HEK293 (cell line): Measurements from ENCODE around the gene INPP5B.

Experiments used
- CTCF ChIA-PET: fragments of 350-600 bp; formaldehyde crosslinking; extraction: SDS; loops from one replicate; lab custom pipeline; 2021; ENCODE audit warnings: antibody characterized with exemption; lab: Yijun Ruan, JAX
- POLR2A ChIA-PET: fragments of 300-600 bp; formaldehyde crosslinking; extraction: SDS; loops from one replicate; lab custom pipeline; 2020; ENCODE audit warnings: antibody characterized with exemption, inconsistent platforms; lab: Yijun Ruan, JAX
- H3K27ac ChIP-seq: fragments of 200-500 bp; sonication (Bioruptor generic); 2 replicates; pipeline ENCODE4 v1.5.1; 2014; ENCODE audit warnings: low read depth, low read length, control low read depth, inconsistent platforms; ENCODE audit errors: extremely low read depth
- H3K36me3 ChIP-seq, 2 experiments: fragments of 200-500 bp in 1 of 2; sonication (Bioruptor generic) in 1 of 2; 1 replicate in 1 of 2; 2 replicates in 1 of 2; pipeline ENCODE4 v1.5.1; 2014 to 2017; ENCODE audit warnings: inconsistent platforms in 2 of 2, low read length in 2 of 2; ENCODE audit not compliant: control insufficient read depth in 2 of 2, insufficient read depth in 1 of 2
- H3K4me1 ChIP-seq: fragments of 200-500 bp; sonication (Bioruptor generic); 2 replicates; pipeline ENCODE4 v1.5.1; 2014; ENCODE audit warnings: mild to moderate bottlenecking, low read length, inconsistent platforms; ENCODE audit not compliant: control insufficient read depth, insufficient read depth
- H3K4me3 ChIP-seq: 2 replicates; pipeline ENCODE4 v1.5.1; 2011; ENCODE audit warnings: low read depth, mild to moderate bottlenecking, control low read depth, low read length, moderate library complexity
- H3K9me3 ChIP-seq: fragments of 200-500 bp; sonication (Bioruptor generic); 2 replicates; pipeline ENCODE4 v1.5.1; 2014; ENCODE audit warnings: low read depth, low read length, inconsistent platforms; ENCODE audit not compliant: control insufficient read depth, insufficient read depth
- KLF8 ChIP-seq: fragments of 450-650 bp; formaldehyde crosslinking; IDR thresholded peaks from 2 replicates; pipeline ENCODE4 v1.5.1; 2016; ENCODE audit warnings: missing biosample characterization, missing genetic modification characterization
- PRDM1 ChIP-seq: fragments of 450-650 bp; formaldehyde crosslinking; IDR thresholded peaks from 2 replicates; pipeline ENCODE4; 2016; ENCODE audit warnings: missing biosample characterization, missing genetic modification characterization
- PRDM4 ChIP-seq: fragments of 450-650 bp; formaldehyde crosslinking; IDR thresholded peaks from 2 replicates; pipeline ENCODE4 v1.5.1; 2017; ENCODE audit warnings: missing biosample characterization, missing genetic modification characterization
- REST ChIP-seq: fragments of 450-650 bp; formaldehyde crosslinking; IDR thresholded peaks from 2 replicates; pipeline ENCODE4 v1.5.1; 2016; ENCODE audit warnings: missing biosample characterization, missing genetic modification characterization
- SP3 ChIP-seq: fragments of 450-650 bp; formaldehyde crosslinking; IDR thresholded peaks from 2 replicates; pipeline ENCODE4 v1.5.1; 2016; ENCODE audit warnings: missing biosample characterization, missing genetic modification characterization
- ZBTB1 ChIP-seq: fragments of 450-650 bp; formaldehyde crosslinking; IDR thresholded peaks from 2 replicates; pipeline ENCODE4 v1.5.1; 2016; ENCODE audit warnings: missing biosample characterization, missing genetic modification characterization
- ZBTB7A ChIP-seq: fragments of 450-650 bp; formaldehyde crosslinking; IDR thresholded peaks from 2 replicates; pipeline ENCODE4 v1.5.1; 2016; ENCODE audit warnings: low read depth, missing biosample characterization, missing genetic modification characterization
- ZFP41 ChIP-seq: fragments of 450-650 bp; formaldehyde crosslinking; IDR thresholded peaks from 2 replicates; pipeline ENCODE4 v1.5.1; 2016; ENCODE audit warnings: missing biosample characterization, missing genetic modification characterization, borderline replicate concordance
- ZNF223 ChIP-seq: fragments of 450-650 bp; formaldehyde crosslinking; IDR thresholded peaks from 2 replicates; pipeline ENCODE4 v1.5.1; 2016; ENCODE audit warnings: missing biosample characterization, missing genetic modification characterization
- ZNF37A ChIP-seq: fragments of 450-650 bp; IDR thresholded peaks from 2 replicates; pipeline ENCODE4 v1.5.1; 2018; ENCODE audit warnings: missing biosample characterization, missing genetic modification characterization
- ZNF513 ChIP-seq: fragments of 450-650 bp; IDR thresholded peaks from 2 replicates; pipeline ENCODE4 v1.5.1; 2018; ENCODE audit warnings: missing biosample characterization, missing genetic modification characterization
- ZNF76 ChIP-seq: fragments of 450-650 bp; formaldehyde crosslinking; IDR thresholded peaks from 2 replicates; pipeline ENCODE4; 2016; ENCODE audit warnings: low read depth, missing biosample characterization, missing genetic modification characterization, borderline replicate concordance
- ZNF785 ChIP-seq: fragments of 450-650 bp; formaldehyde crosslinking; IDR thresholded peaks from 2 replicates; pipeline ENCODE4 v1.5.1; 2016; ENCODE audit warnings: missing biosample characterization, missing genetic modification characterization
- ZSCAN30 ChIP-seq: fragments of 450-650 bp; IDR thresholded peaks from 2 replicates; pipeline ENCODE4 v1.5.1; 2018; ENCODE audit warnings: missing biosample characterization, mild to moderate bottlenecking, missing genetic modification characterization, moderate library complexity
- TF ChIP-seq, protein P1 (sequence below): fragments of 450-650 bp; formaldehyde crosslinking; IDR thresholded peaks from 2 replicates; pipeline ENCODE4 v1.5.1; 2017; ENCODE audit warnings: missing biosample characterization, missing genetic modification characterization
- TF ChIP-seq, protein P2 (sequence below): fragments of 450-650 bp; formaldehyde crosslinking; IDR thresholded peaks from 2 replicates; pipeline ENCODE4 v1.5.1; 2016; ENCODE audit warnings: missing biosample characterization, missing genetic modification characterization

Gene INPP5B

DNA sequence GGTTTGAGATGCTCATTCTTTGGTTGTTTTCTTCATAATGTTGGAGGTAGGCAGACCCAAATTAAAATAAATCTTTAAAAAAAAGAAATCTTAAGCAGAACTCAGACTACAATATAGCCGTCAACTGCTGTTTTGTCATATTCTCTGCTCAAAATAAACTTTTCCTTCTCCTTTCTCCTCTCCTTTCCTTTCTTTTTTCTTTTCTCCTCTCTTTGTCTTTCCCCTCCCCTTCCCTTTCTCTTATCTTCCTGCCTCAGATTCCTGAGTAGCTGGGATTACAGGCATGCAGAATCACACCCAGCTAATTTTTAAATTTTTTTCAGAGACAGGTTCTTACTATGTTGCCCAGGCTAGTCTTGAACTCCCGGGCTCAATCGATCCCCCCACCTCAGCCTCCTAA is 62.7 kb downstream of the INPP5B start:
- ChIA-PET POLR2A (no interaction called here), CTCF (interaction anchor here (0.9 to 1.7 kb wide), 2 partner anchors 24 to 91 kb away, joined by 4 to 6 read pairs; no protein-coding TSS in a partner anchor)
- no peak overlapping the region for H3K27ac ChIP-seq
- no peak overlapping the region for H3K4me3 ChIP-seq
- peaks cover 39 to 87% of the 10 kb centered on the region in 2 experiments for H3K36me3 ChIP-seq
- H3K4me1 ChIP-seq, result no peaks in the 10 kb centered on the region
- H3K9me3 ChIP-seq, result no peaks in the 10 kb centered on the region
- TF ChIP-seq PRDM1 (tag by site-specific recombination) (peak; percentile 98), REST (tag by site-specific recombination) (no peak)

DNA sequence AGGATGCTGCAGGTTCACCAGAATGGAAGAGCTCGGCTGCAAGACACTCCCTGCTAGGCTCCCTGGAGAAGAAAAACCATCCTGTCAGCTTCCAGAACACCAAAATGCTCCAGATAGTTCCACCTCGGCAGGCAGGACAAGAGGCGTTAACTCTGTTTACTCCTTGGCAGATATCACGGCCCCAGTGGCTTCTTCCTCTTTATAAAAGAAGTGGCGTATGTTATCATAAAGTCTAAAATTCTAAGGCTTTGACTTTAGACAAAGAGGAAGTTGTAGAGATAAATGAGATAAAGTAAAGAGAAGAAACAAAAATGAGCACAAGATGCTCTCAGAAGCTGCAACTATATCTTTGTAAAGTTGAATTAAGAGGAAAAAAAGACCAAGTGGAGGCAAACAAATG is 63.2 kb downstream of the INPP5B start:
- H3K27ac ChIP-seq, result no peak overlapping the region
- H3K36me3 ChIP-seq, result peaks cover 35 to 82% of the 10 kb centered on the region in 2 experiments
- ChIA-PET POLR2A (no interaction called here), CTCF (interaction anchor here (0.9 to 1.7 kb wide), 3 partner anchors 21 to 91 kb away, joined by 4 to 6 read pairs (median 4); no protein-coding TSS in a partner anchor)
- TF ChIP-seq ZNF37A (tag by site-specific recombination) (no peak), PRDM4 (tag by site-specific recombination) (no peak), ZNF223 (tag by site-specific recombination) (no peak), ZBTB1 (tag by site-specific recombination) (no peak), ZFP41 (tag by site-specific recombination) (no peak), ZNF785 (tag by site-specific recombination) (no peak), ZSCAN30 (tag by site-specific recombination) (no peak), ZNF513 (tag by site-specific recombination) (no peak), SP3 (tag by site-specific recombination) (no peak), ZBTB7A (tag by site-specific recombination) (no peak), ZNF76 (no peak), KLF8 (tag by site-specific recombination) (no peak)
- TF ChIP-seq, protein P1, sequence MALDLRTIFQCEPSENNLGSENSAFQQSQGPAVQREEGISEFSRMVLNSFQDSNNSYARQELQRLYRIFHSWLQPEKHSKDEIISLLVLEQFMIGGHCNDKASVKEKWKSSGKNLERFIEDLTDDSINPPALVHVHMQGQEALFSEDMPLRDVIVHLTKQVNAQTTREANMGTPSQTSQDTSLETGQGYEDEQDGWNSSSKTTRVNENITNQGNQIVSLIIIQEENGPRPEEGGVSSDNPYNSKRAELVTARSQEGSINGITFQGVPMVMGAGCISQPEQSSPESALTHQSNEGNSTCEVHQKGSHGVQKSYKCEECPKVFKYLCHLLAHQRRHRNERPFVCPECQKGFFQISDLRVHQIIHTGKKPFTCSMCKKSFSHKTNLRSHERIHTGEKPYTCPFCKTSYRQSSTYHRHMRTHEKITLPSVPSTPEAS (tag by site-specific recombination), result no peak
- TF ChIP-seq, protein P2, sequence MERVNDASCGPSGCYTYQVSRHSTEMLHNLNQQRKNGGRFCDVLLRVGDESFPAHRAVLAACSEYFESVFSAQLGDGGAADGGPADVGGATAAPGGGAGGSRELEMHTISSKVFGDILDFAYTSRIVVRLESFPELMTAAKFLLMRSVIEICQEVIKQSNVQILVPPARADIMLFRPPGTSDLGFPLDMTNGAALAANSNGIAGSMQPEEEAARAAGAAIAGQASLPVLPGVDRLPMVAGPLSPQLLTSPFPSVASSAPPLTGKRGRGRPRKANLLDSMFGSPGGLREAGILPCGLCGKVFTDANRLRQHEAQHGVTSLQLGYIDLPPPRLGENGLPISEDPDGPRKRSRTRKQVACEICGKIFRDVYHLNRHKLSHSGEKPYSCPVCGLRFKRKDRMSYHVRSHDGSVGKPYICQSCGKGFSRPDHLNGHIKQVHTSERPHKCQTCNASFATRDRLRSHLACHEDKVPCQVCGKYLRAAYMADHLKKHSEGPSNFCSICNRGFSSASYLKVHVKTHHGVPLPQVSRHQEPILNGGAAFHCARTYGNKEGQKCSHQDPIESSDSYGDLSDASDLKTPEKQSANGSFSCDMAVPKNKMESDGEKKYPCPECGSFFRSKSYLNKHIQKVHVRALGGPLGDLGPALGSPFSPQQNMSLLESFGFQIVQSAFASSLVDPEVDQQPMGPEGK (tag by site-specific recombination), result no peak
- H3K4me1 ChIP-seq, result no peaks in the 10 kb centered on the region
- no peaks in the 10 kb centered on the region for H3K9me3 ChIP-seq
- H3K4me3 ChIP-seq, result no peak overlapping the region
